Stimulated activated CD8-positive, alpha-beta memory T cell treated with anti-CD3 and anti-CD28 coated beads, Interleukin-12 subunit alpha, Interleukin-12 subunit beta, amount 100 ng/mL, for 24 hours (primary cell): Measurements from ENCODE around the gene SYCE3.
A peak's percentile ranks its signal among the peaks of the same experiment; 100 is the strongest.

Experiments
- DNase-seq: peaks from one replicate; pipeline ENCODE4 v3.0.0-alpha.2; 2020; ENCODE audit errors: extremely low read depth

SYCE3 gene

GRCh38 chr22:50600538-50600937 lies 37.8 kb upstream of the SYCE3 start, which contains the start of gene MAPK8IP2:
Gene MAPK8IP2, plus strand, starts transcription at chr22:50600793. Its CDS starts 26 bp downstream, at chr22:50600819.
- no peak for DNase-seq

DNA sequence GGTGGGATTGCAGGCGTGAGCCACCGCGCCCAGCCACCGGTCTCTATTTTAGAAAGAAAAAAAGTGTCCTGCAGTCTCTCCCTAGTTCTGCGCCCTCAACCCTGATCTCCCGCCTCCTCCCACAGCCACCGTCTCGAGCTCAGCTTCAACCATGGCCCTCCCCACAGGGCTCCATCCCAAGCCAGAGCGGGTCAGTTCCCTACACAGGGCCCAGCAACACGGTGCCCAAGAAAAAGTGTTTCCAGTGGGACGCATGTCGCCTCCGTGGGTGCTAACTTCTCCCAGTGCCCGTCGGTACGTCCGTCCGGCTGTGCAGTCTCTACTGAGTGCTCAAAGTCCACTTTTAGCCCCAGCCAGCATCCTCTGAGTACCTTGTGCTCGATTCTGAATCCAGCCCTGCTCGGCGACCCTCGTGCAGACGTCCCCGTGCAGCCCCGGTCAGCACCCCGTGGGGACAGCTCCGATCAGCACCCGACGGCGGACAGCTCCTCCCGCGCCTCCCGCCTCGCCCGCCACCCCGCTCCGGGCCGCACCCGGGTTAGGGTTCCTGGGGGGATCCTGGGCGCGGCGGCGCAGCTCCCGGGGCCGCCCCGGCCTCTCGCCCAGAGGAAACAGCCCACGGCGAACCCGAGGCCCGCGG lies 37.2 kb upstream of the SYCE3 start:
- peak; percentile 30 for DNase-seq

DNA sequence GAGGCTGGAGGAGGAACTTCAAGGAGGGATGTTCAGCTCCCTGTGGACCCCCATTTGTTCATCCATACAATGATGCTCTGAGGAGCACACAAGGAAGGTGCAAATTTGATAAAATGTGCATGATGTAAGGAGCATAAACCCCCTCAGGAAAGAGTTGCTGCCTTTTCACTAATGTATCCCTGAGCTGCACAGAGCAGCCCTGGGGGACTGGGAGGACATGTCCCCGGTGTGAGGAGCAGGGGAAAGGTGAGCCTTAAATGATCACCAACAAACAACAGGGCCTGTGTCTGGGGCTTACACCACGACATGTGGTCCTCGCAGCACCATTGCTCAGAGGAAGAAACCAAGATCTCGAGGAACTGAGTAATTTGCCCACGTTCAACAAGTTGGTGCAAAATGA lies 34.4 kb upstream of the SYCE3 start:
- no peak for DNase-seq

- DNase-seq, result no peak
Measured at GRCh38 chr22:50595189-50595588, 32.5 kb upstream of the SYCE3 start.

- no peak for DNase-seq
Measured at GRCh38 chr22:50587407-50587806, 24.7 kb upstream of the SYCE3 start.

- no peak for DNase-seq
Measured at GRCh38 chr22:50586416-50586815, 23.7 kb upstream of the SYCE3 start.

DNA sequence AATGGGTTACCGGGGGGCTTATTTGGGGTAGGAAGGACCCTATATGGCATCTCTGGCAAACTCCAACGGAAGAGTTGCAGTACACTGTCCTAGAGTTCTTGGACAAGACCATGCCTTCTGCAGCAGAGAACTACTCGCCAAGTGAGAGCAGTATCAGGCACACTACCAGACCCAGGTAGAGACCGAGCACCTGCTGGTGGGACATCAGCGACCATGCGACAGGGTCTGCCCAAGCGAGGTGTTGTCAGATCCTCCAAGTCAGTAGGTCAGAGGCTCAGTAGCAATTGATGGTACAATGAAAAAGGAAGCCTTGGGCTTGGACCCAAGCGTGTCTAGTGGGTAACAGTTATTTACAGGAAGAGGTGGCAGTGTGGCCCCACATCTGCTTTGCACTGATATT lies 23.1 kb upstream of the SYCE3 start:
- DNase-seq, result no peak

DNA sequence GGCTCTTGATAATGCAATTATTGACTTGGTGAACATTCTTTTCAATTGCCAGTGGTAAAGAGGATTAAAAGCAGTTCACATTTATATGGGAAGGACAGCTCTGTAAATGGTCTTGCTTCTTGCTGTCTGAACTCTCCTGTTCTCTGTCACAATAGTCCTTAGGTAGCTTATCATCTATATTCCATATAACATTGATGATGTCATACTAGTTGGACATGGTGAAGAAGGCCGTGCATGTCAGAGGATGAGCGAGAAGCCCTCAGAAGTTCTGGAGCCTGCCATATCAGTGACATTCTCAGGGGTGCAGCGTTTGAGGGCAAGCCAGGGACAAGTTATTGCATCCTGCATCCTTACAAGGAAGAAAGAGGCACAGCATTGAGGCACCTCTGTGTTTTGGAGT lies 22.5 kb upstream of the SYCE3 start:
- DNase-seq, result no peak

DNA sequence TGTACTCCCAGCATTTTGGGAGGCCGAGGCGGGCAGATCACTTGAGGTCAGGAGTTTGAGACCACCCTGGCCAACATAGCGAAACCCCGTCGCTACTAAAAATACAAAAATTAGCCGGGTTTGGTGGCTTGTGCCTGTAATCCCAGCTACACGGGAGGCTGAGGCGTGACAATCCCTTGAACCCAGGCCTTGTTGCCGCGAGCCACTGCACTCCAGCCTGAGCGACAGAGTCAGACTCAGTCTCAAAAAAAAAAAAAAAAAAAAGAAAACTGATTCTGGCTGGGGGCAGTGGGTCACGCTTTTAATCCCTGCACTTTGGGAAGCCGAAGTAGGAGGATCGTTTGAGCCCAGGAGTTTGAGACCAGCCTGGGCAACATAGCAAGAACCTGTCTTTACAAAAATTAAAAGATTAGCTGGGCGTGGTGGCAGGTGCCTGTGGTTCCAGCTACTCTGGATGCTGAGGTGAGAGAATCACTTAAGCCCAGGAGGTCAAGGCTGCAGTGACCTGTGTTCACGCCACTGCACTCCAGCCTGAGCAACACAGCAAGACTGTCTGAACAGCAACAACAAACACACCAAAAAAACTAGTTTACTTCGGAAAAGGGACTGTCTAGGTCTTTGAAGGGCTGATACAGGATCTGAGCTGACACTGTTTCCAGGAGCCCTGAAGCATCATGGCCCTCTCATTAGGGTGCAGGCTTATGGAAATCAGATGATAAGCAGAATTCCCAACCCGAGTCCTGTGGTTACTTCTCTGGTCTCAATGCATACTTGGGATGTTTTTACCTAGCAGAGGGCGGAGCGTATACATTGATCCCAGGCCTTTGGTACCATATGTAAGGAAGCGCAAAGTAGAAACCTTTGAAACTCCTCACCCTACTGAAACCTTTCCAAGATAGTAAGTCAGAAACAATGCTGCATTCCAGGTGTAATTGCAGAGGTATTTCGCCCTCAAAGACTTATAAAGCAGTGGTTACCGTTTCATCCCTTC lies 21.7 kb upstream of the SYCE3 start:
- DNase-seq, result no peak

DNA sequence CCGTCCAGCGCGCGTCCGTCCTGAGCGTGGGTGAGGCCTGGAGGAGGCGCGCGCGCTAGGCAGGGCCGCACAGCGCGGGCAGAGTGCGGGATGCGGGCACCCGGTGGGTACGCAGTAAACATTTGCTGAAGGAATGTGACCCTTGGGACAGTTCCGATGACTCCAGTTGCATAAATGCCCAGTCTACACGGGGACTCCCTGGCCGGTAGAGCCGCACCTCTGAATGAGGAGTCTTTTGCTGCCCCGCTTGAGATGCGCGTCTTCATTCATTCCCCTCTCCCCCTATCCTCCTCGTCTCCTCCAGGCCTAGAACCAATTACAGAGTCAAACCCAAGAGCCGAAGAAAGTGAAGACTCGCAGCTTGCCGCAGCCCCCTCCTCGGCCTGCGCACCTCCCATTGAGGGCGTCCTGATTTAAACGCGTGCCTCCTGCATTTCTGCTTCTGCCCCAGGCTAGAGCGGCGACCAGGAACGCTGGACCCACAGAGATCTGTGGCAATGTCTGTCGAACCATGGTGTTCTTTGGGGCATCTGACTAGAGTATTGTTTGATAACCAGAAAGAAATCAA lies 20.7 kb upstream of the SYCE3 start:
- DNase-seq, result no peak

DNA sequence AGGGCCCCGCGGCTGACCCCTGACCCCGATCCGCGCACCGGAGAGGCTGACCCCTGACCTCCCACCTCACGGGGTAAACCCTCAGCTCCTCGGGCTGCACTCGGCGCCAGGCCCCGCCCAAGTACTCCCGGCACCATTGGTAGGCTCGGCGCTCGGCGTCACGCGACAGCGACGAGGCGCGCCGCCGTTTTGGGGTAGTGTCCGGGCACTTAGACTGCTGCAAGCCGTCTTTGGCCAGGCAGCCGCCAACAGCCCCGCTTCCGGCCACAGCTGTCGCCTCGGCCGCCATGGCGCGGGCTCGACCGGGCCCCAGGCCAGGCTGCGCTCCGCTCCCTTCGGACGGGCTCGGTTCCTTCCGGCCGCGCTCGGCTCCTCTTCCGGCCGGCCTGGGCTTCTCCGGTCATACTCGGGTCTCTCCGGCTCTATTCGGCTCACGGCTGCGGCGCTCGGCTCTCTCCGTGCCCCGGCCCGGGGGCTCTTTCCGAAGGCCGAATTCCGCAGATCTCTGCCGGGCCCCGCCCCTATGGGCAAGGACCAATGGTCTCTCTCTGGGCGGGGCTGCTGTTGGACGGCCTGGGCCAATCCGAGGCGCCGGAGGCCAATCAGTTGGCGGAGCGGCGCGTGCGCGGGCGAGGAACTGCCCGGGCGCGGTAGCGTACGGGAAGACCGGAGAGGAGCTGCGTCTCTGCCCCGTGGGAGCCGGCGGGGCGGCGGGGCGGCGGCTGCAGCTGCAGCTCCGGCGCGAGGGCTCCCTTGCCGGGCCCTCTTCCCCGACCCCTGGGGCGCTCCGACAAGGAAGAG lies 20.0 kb upstream of the SYCE3 start, which contains the start of gene CHKB:
CHKB (minus strand) TSS at position 357 of the 801 bp plus-strand sequence; CDS start at position 289, 68 bp downstream.
- DNase-seq, result peak; percentile 97

DNA sequence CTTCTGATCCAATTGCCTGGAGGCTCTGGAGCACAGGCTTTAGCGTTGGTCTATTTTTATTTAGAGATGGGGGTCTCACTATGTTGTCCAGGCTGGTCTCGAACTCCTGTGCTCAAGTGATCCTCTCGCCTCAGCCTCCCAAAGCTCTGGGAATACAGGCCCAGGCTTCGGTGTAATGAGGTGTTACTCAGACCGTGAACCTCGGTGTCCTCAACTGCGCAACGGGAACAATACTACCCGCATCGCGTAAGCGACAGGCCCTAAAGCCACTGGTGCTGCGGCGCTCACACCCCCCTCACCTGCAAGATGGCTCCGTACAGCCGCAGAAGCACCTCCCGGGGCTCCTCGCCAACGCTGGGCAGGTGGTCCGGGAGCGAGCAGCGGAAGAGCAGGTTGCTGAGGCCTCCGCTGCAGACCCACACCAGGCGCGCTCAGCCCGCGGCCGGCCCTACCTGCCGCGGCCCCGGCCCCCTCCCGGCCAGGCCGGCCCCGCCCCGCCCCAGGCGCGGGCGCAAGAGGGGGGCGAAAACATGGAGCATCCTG lies 19.3 kb upstream of the SYCE3 start:
- DNase-seq, result no peak

GRCh38 chr22:50581031-50581949 lies 18.6 kb upstream of the SYCE3 start:
- no peak for DNase-seq

- no peak for DNase-seq
Measured at GRCh38 chr22:50579752-50580151, 17.0 kb upstream of the SYCE3 start.

- no peak for DNase-seq
Measured at GRCh38 chr22:50578776-50579310, 16.1 kb upstream of the SYCE3 start.

GRCh38 chr22:50577987-50578775 lies 15.5 kb upstream of the SYCE3 start, which contains the start of gene CPT1B:
Gene CPT1B, minus strand, starts transcription at chr22:50578427. Its CDS starts 512 bp downstream, at chr22:50577915.
- DNase-seq, result no peak

DNA sequence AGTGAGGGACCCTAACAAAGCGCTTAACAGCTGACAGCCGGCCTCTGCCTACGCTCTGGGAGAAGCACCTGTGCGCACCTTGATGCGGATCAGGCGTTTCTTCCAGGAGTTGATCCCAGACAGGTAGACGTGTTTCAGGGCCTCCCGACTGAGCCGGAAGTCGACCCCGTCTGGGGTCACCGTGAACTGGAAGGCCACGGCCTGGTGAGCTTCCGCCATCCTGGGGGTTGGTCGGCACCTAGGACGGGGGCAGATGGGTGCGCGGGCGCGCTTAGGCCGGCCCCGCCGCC lies 14.9 kb upstream of the SYCE3 start:
- no peak for DNase-seq

DNA sequence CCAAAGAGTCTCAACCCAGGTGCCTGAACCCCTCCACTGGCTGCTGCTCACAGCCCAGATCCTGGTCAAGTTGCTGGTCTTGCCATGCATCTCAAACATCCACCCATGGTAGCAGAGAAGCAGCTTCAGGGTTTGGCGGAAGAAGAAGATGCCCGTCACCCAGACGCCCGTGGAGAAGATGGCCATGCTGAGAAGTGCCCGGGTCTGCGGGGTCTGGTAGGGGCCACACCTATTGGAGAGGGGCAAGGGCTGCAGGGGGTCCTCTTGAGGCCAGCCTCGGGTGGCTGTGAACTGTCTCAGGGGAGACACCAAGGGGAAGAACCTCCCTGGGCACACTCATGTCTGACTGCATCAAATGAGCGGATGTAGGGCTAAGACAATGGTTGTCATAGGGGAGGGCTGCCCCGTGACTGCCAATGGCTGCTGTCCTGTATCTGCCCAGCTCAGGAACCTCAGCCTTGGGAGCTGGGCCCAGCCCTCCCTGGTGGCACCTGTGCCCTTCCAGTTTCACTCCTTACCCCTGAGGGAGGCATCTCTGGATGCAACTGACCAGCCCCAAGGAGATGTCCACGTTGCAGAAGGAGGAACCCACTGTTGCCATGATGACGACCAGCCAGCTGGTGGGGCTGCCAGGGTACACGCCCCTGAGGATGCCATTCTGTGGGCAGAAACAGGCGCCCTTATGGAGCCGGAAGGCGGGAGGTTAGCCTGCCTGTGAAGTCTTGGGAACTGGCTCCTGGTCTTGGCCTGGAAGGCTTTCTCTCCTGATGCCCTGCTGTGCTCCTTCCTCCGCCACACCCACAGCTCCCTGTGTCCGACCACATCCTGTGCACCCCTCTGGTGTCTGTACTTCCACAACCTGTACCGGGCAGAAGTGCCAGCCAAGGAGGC lies 14.3 kb upstream of the SYCE3 start:
- DNase-seq, result no peak
